ENCODE results near the gene NT5E.
A peak's percentile ranks its signal among the peaks of the same experiment; 100 is the strongest.
"Not testable (repeated sequence)": the region's sequence is repeated elsewhere in the genome, so short reads cannot be mapped to it uniquely, and the experiment has no call there.

The NT5E gene

GRCh38 chr6:85449818-85450759 lies at the start of gene NT5E:
Gene NT5E (plus strand): TSS chr6:85450083. CDS start chr6:85450140, 57 bp downstream.
- DNase-seq (ENCODE audit: low read depth), result peak; percentile 25

- DNase-seq (ENCODE audit: low read depth), result no peak
Measured at GRCh38 chr6:85400331-85400730, 49.6 kb upstream of the NT5E start.

DNA sequence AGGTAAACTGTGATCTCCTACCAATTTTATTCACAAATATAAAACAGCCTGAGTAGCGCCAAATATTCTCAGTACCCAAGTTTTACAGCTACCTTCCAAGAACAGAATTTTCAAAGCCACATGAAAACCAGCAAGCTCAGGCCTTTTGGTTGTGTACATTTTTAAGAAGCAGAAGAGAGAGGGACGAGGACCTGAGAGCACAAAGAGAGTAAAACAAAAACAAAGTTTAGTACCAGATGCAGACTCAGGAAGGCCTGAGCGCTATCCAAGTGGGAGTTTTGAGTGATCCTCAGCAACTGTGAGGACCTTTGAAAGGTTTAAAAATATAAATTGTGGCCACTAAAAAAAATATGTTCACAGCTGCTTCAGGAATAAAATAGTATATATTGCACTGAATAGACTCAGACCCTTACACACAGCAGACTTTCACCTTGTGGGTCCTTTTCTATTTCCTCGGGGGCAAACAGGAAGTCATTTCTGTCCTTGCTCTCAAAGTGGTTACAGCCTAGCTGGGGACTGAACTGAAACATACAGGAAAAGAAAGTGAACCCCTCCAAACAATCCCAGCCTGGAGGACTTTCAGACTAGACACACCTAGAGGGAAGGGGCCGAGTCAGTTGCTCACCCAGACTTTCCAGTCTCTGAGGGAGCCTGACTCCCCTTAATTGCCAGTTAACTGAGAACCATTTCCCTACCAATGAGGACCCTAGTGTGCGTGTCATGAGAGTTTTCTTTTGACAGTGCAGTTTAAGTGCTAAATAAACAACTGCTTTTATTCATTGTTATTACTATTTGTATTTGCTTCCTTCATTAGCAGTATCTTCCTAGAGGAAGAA lies 48.5 kb upstream of the NT5E start:
- DNase-seq (ENCODE audit: low read depth), result no peak

DNA sequence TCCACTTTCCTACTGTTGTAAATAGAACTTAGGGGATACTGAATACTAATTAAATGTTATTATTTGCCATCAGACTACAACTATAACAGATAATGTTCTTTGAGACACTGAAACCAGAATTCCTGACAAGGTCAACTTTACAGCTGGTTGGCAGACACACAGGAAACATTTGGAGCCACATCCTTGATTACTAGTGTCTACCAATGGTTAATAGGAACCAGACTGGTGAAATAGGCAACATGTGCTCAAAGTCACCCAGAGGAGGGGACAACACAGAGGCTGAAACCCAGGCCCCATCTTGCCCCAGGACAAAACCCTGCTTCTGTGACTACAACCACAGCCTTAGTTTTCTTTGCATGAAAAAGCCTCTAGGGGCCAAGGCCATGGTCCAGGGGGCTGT lies 47.8 kb upstream of the NT5E start:
- DNase-seq (ENCODE audit: low read depth), result no peak

- DNase-seq (ENCODE audit: low read depth), result no peak
Measured at GRCh38 chr6:85402922-85403321, 47.0 kb upstream of the NT5E start.

- DNase-seq (ENCODE audit: low read depth), result no peak
Measured at GRCh38 chr6:85403331-85404015, 46.4 kb upstream of the NT5E start.

DNA sequence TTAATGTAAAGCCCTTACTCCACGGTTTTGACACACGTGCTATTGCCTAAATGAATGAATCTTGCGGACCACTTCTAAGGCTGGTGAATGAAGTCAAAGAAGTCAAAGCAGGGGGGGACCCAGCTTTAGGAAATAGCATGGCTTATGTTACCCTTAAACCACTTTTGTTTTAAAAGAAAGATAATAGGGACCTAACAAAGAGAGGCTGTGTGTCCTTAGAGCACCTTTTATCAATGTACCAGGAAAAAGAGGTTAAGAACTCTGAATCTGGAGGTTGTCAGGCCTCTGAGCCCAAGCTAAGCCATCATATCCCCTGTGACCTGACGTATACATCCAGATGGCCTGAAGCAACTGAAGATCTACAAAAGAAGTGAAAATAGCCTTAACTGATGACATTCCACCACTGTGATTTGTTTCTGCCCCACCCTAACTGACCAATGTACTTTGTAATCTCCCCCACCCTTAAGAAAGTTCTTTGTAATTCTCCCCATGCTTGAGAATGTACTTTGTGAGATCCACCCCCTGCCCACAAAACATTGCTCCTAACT lies 45.8 kb upstream of the NT5E start:
- DNase-seq (ENCODE audit: low read depth), result not testable (repeated sequence)

DNA sequence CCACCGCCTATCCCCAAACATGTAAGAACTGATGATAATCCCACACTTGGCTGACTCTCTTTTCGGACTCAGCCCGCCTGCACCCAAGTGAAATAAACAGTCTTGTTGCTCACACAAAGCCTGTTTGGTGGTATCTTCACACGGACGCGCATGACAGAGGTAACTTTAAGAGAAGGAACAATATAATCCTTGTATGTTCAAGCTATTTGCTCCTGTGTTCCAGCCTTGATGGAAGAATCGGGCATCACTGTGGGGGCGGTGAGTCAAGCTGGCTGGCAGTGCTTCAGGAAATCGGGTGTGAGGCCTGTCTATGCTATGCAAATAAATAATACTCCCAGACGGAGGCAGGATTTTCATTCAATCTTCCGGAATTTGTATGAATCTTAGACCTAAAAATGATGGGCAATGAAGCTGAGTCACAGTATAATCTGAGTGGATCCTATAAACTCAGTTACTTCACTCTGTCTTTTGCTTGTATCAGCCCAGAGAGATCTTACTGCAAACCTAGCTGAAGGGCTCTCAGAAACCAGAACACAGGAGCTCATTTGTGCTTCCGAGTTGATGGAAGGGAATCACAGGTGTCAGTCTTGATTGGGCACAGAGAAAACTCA lies 45.2 kb upstream of the NT5E start:
- DNase-seq (ENCODE audit: low read depth), result no peak

- no peak for DNase-seq (ENCODE audit: low read depth)
Measured at GRCh38 chr6:85405175-85405852, 44.6 kb upstream of the NT5E start.

- DNase-seq (ENCODE audit: low read depth), result no peak
Measured at GRCh38 chr6:85405853-85406198, 44.1 kb upstream of the NT5E start.

DNA sequence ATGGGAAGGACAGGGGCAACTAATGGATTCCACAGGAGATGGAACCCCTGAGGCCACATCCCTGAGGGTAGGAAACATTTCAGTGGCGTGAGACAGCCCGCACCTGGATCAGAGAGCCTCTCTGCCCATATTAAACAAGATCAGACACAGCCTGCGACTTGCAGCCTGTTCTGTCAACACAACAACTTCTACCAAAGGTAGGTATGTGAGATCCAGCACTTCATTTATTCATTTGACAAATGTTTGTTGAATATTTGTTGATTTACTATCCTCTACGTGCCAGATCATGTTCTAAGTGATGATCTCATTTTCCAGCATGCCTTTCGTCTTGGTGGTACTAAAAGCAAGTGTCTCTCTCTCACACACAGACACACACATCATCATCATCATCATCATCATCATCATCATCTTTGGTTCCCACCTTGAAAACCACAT lies 43.2 kb upstream of the NT5E start:
- DNase-seq (ENCODE audit: low read depth), result no peak

GRCh38 chr6:85408039-85408438 lies 41.8 kb upstream of the NT5E start:
- DNase-seq (ENCODE audit: low read depth), result no peak

GRCh38 chr6:85412911-85413430 lies 36.9 kb upstream of the NT5E start:
- no peak for DNase-seq (ENCODE audit: low read depth)

DNA sequence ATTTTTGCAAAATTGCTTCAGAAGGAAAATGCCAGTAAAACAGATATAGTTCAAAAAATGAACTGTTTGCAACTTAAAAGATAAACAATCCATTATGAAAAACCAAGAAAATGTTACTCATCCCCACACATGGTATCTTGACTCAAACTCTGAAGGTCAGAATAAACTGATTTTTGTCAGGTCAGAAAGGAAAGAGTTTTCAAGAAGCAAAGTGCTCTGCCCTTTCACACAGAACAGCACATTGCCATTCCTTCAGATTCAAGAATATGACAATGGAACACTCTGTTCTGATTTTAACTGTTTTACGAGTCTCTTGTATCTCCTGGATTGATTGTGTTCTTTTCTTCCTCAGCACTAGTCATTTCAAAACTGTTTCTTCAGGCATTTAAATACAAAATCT lies 33.8 kb upstream of the NT5E start:
- DNase-seq (ENCODE audit: low read depth), result no peak

DNA sequence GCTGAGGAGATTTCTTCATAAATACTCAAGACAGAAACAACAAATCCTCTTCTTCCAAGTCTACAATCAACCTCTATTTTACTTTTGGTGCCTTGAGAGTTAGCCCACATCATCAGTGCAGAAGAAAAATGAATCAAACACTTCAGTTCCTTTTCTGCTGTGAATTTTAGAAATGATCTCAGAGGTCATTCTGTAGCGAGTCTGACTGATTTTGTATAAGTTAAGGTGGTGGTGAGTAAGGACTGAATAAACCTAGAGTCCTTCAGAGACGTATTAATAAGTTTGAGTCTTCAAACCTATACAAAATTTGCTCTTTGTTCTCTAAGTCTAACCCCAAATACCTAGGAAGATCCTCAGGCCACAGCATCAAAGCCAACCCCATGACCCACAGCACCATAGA lies 33.1 kb upstream of the NT5E start:
- DNase-seq (ENCODE audit: low read depth), result no peak

DNA sequence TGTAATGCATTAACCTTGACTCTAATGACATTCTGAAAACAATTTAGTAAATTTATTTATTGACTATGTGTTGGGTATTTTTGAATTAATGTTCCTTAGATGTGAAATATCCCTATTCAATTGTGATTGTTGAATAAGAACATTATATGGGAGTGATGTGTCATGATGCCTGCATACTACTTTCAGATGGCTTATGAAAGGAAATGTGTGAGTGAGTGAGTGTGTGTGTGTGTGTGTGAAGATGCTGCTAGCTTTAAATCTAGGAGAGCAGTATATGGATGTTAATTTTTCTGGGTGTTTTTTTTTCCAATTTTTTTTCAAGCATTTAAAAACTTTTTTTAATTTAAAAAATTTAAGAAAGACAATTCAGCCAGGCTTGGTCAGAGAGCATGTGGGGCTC lies 32.5 kb upstream of the NT5E start:
- no peak for DNase-seq (ENCODE audit: low read depth)

- DNase-seq (ENCODE audit: low read depth), result no peak
Measured at GRCh38 chr6:85418059-85418458, 31.8 kb upstream of the NT5E start.

DNA sequence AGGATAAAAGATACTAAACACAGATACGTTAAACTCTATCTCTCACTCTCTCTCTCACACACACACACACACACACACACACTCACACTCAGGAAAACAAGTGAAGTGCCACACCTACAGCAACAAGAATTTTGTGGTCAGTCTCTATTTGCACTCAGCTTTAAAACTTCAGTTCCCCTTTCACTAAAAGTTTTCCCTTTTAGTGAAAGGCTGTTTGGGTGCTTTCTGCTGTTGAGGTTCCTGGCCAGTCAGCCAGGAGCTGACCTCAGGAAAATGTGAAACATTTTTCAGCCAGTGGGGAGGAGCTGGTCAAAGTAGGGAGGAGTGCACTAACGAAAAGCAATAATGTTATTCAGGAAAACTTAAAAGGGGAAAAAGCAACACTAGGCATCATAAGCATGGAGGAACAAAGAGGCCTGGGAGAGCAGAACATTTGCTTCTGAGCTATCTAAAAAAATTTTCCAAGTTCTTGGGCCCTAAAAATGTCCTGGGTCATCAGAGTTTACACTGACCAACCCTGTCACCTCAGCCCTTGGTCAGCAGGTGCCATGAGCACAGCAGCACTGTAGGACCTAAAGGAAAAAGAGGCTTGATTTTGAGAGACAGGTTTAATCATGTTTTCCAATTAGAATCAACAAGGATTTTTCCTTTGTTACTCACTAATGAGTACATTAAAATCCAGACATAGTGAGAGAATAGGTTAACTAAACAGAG lies 30.7 kb upstream of the NT5E start:
- no peak for DNase-seq (ENCODE audit: low read depth)

DNA sequence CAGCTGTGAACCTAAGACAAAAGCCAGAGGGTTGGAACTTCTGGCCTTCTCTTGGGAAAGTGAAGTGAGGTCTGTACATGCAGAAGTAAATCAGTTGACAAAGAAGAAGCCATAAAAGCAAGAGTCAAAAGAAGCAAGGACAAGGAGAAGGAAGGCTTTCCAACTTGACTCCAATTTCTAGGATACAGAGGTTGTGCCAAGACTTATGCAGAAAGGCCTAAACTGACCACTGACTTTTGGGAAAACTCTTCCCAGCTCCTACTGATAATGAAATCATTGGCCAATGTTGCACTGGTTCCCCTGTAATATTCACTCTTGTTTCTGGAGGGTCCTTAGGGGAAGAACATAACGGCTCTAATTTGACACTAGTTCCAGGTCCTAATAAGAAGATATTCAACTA lies 29.3 kb upstream of the NT5E start:
- no peak for DNase-seq (ENCODE audit: low read depth)

DNA sequence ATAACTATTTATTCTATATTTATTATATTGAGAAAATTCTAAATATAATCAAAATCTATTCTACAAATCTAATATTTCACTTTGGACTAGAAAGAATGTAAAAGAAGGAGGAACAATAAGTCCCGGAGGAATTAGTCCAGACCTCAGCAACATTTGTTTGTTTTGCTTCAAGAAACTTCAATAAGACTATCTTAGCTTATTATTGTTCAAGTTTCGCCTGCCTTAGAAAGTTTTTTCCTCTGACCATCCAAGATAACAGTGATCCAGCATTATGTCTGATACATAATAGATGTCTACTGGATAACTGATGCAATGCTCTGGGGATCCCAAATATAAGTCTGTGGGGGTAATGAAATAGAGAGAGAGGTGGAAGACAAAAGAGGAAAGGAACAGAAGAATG lies 28.7 kb upstream of the NT5E start:
- no peak for DNase-seq (ENCODE audit: low read depth)
